MM.1S (cell line): ENCODE data around the gene SLC39A6.
"Not testable (repeated sequence)": the region's sequence is repeated elsewhere in the genome, so short reads cannot be mapped to it uniquely, and the experiment has no call there.

ENCODE experiments used
- DNase-seq: peaks from one replicate; pipeline ENCODE4 v3.0.0-alpha.2; 2015
- H2AFZ ChIP-seq: fragments of 300-600 bp; sonication (generic); 2 replicates; pipeline ENCODE4 v1.6.0; 2016; ENCODE audit warnings: antibody characterized with exemption, low read length
- H3F3A ChIP-seq: fragments of 300-600 bp; sonication (generic); 2 replicates; pipeline ENCODE4 v1.6.1; 2016; ENCODE audit warnings: mild to moderate bottlenecking, antibody characterized with exemption, low read length, moderate library complexity, mixed read lengths; ENCODE audit not compliant: insufficient read depth
- H3K27ac ChIP-seq: fragments of 300-600 bp; sonication (generic); 2 replicates; pipeline ENCODE4 v1.5.1; 2016; ENCODE audit warnings: mild to moderate bottlenecking, low read length
- H3K27me3 ChIP-seq: fragments of 300-600 bp; sonication (generic); replicated peaks from 2 replicates; pipeline ENCODE4 v1.6.0; 2016; ENCODE audit warnings: low read length; ENCODE audit not compliant: insufficient read depth
- H3K36me3 ChIP-seq: fragments of 300-600 bp; sonication (generic); replicated peaks from 2 replicates; pipeline ENCODE4 v1.6.1; 2016; ENCODE audit warnings: mild to moderate bottlenecking, low read length, mixed read lengths; ENCODE audit not compliant: insufficient read depth
- H3K4me1 ChIP-seq: fragments of 300-600 bp; sonication (generic); 2 replicates; pipeline ENCODE4 v1.6.1; 2016; ENCODE audit warnings: low read length, mixed read lengths
- H3K4me2 ChIP-seq: fragments of 300-600 bp; sonication (generic); 2 replicates; pipeline ENCODE4 v1.6.0; 2016; ENCODE audit warnings: low read depth, low read length
- H3K4me3 ChIP-seq: fragments of 300-600 bp; sonication (generic); 2 replicates; pipeline ENCODE4 v1.5.1; 2016; ENCODE audit warnings: low read length, mixed read lengths
- H3K79me2 ChIP-seq: fragments of 300-600 bp; sonication (generic); 2 replicates; pipeline ENCODE4 v1.6.1; 2016; ENCODE audit warnings: mixed run types, low read length, mixed read lengths
- H3K9ac ChIP-seq: fragments of 300-600 bp; sonication (generic); 2 replicates; pipeline ENCODE4 v1.6.1; 2016; ENCODE audit warnings: low read length, mixed read lengths
- H3K9me2 ChIP-seq: fragments of 300-600 bp; sonication (generic); replicated peaks from 2 replicates; pipeline ENCODE4 v1.6.1; 2016; ENCODE audit warnings: mild to moderate bottlenecking, low read length, mixed read lengths; ENCODE audit not compliant: insufficient read depth
- H3K9me3 ChIP-seq: fragments of 300-600 bp; sonication (generic); replicated peaks from 2 replicates; pipeline ENCODE4 v1.6.1; 2016; ENCODE audit warnings: mild to moderate bottlenecking, low read length, mixed read lengths; ENCODE audit not compliant: insufficient read depth
- H4K20me1 ChIP-seq: fragments of 300-600 bp; sonication (generic); 2 replicates; pipeline ENCODE4 v1.6.1; 2016; ENCODE audit warnings: mild to moderate bottlenecking, low read length, moderate library complexity, mixed read lengths; ENCODE audit not compliant: insufficient read depth
- EZH2 ChIP-seq: fragments of 300-600 bp; sonication (generic); optimal IDR thresholded peaks from 2 replicates; pipeline ENCODE3; 2017; ENCODE audit warnings: low read depth, mild to moderate bottlenecking, antibody characterized with exemption, low read length, mixed read lengths
- EZH2phosphoT487 ChIP-seq: fragments of 300-600 bp; sonication (generic); IDR thresholded peaks from 2 replicates; pipeline ENCODE4 v1.6.1; 2018; ENCODE audit warnings: antibody characterized with exemption, low read length
- TF ChIP-seq, protein P1 (sequence below): fragments of 300-600 bp; sonication (generic); IDR thresholded peaks from 2 replicates; pipeline ENCODE4 v1.5.1; 2016; ENCODE audit warnings: antibody characterized with exemption, low read length, mixed read lengths

SLC39A6 gene

GRCh38 chr18:36094431-36094830 is 34.7 kb downstream of the SLC39A6 start:
- Histone ChIP-seq H3K4me2 (no peak overlapping the region), H3K4me3 (no peak overlapping the region), H3K27ac (no peak overlapping the region), H3K27me3 (no peaks in the 10 kb centered on the region), H2AFZ (no peak overlapping the region), H3K9me3 (no peaks in the 10 kb centered on the region), H3K4me1 (no peaks in the 10 kb centered on the region), H3K9ac (no peak overlapping the region), H3F3A (no peaks in the 10 kb centered on the region), H3K79me2 (no peaks in the 10 kb centered on the region), H3K36me3 (no peaks in the 10 kb centered on the region), H3K9me2 (no peaks in the 10 kb centered on the region), H4K20me1 (no peaks in the 10 kb centered on the region)
- no peak for DNase-seq
- no peak for TF ChIP-seq EZH2
- TF ChIP-seq EZH2phosphoT487, result no peak
- TF ChIP-seq, protein P1, sequence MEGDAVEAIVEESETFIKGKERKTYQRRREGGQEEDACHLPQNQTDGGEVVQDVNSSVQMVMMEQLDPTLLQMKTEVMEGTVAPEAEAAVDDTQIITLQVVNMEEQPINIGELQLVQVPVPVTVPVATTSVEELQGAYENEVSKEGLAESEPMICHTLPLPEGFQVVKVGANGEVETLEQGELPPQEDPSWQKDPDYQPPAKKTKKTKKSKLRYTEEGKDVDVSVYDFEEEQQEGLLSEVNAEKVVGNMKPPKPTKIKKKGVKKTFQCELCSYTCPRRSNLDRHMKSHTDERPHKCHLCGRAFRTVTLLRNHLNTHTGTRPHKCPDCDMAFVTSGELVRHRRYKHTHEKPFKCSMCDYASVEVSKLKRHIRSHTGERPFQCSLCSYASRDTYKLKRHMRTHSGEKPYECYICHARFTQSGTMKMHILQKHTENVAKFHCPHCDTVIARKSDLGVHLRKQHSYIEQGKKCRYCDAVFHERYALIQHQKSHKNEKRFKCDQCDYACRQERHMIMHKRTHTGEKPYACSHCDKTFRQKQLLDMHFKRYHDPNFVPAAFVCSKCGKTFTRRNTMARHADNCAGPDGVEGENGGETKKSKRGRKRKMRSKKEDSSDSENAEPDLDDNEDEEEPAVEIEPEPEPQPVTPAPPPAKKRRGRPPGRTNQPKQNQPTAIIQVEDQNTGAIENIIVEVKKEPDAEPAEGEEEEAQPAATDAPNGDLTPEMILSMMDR, result no peak

DNA sequence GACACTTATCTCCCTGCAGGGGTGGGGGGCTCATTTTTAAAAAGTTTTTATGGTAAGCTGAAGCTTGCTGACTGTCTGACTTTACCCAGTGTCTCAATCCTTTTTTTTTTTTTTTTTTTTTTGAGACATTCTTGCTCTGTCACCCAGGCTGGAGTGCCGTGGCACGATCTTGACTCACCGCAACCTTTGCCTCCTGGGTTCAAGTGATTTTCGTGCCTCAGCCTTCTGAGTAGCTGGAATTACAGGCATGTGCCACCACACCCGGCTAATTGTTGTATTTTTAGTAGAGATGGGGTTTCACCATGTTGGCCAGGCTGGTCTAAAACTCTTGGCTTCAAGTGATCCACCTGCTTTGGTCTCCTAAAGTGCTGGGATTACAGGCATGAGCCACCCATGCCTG is 37.0 kb downstream of the SLC39A6 start:
- DNase-seq, H3K4me1 ChIP-seq, H3F3A ChIP-seq, H3K9ac ChIP-seq, H3K9me3 ChIP-seq, H3K9me2 ChIP-seq, H3K79me2 ChIP-seq, H3K27me3 ChIP-seq, H4K20me1 ChIP-seq, H3K4me3 ChIP-seq, H3K4me2 ChIP-seq, H3K27ac ChIP-seq, H3K36me3 ChIP-seq, H2AFZ ChIP-seq: not testable (repeated sequence)

- no peaks in the 10 kb centered on the region for H3K27me3 ChIP-seq
- H3K27ac ChIP-seq, result no peak overlapping the region
- H3F3A ChIP-seq, result no peaks in the 10 kb centered on the region
- H3K4me3 ChIP-seq, result no peak overlapping the region
- H3K9me3 ChIP-seq, result no peaks in the 10 kb centered on the region
- H3K4me1 ChIP-seq, result no peaks in the 10 kb centered on the region
- no peak overlapping the region for H3K4me2 ChIP-seq
- DNase-seq, result no peak
- TF ChIP-seq EZH2phosphoT487 (no peak), EZH2 (no peak)
- TF ChIP-seq, protein P1, result no peak
- H3K9ac ChIP-seq, result no peak overlapping the region
- no peaks in the 10 kb centered on the region for H3K9me2 ChIP-seq
- no peaks in the 10 kb centered on the region for H4K20me1 ChIP-seq
- H2AFZ ChIP-seq, result no peak overlapping the region
- H3K79me2 ChIP-seq, result no peaks in the 10 kb centered on the region
- H3K36me3 ChIP-seq, result no peaks in the 10 kb centered on the region
Measured at GRCh38 chr18:36089001-36089400, 40.1 kb downstream of the SLC39A6 start.

DNA sequence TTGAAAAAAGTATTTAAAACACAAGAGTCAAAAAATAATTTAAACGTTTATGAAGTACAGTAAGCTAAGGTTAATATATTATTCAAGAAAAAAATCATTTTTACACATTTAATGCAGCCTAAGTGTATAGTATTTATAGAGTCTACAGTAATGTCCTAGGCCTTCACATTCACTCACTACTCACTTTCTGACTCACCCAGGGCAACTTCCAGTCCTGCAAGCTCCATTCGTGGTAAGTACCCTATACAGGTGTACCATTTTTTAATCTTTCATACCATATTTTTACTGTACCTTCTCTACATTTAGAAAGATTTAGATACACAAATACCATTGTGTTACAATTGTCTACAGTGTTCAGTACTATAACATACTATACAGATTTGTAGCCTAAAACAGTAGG is 40.9 kb downstream of the SLC39A6 start:
- Histone ChIP-seq H3K36me3 (no peaks in the 10 kb centered on the region), H3F3A (no peaks in the 10 kb centered on the region), H3K27ac (no peak overlapping the region), H3K9me3 (no peaks in the 10 kb centered on the region), H2AFZ (no peak overlapping the region), H3K4me2 (no peak overlapping the region), H3K4me3 (no peak overlapping the region), H3K9ac (no peak overlapping the region), H3K4me1 (no peaks in the 10 kb centered on the region), H3K79me2 (no peaks in the 10 kb centered on the region), H3K9me2 (no peaks in the 10 kb centered on the region), H4K20me1 (no peaks in the 10 kb centered on the region), H3K27me3 (no peaks in the 10 kb centered on the region)
- DNase-seq, result no peak
- TF ChIP-seq, protein P1, result no peak
- TF ChIP-seq EZH2phosphoT487, result no peak
- TF ChIP-seq EZH2, result no peak
